ENCODE measurements around the gene ST8SIA4. TPM values are rescaled to one million over a fixed set of nuclear protein-coding genes. Genes with fewer than 3 reads are reported as not detected.

The ST8SIA4 gene
- total RNA-seq, 1 experiment from 2014 or later = not detected

GRCh38 chr5:100872408-100873190 lies 30.5 kb downstream of the ST8SIA4 start:
- Histone ChIP-seq H3T11ph (ENCODE audit: low read length) (no peak overlapping the region), H3K9ac (ENCODE audit: extremely low read depth, insufficient read length, low read length) (no peak overlapping the region), H3K79me1 (ENCODE audit: insufficient read depth, low read depth, low read length, poor library complexity, severe bottlenecking) (no peaks in the 10 kb centered on the region), H3K4me1 (ENCODE audit: insufficient read depth, low read length) (no peaks in the 10 kb centered on the region), H3K79me2 (ENCODE audit: insufficient read depth, low read length) (no peaks in the 10 kb centered on the region), H3K18ac (ENCODE audit: insufficient read length, low read depth, low read length) (no peak overlapping the region), H3K23ac (ENCODE audit: insufficient read length, low read depth, low read length) (no peak overlapping the region), H3K4ac (ENCODE audit: low read depth, low read length) (no peak overlapping the region), H3K4me2 (ENCODE audit: insufficient read depth, insufficient read length, low read length) (no peak overlapping the region), H4K20me1 (ENCODE audit: control insufficient read depth, insufficient read depth, insufficient read length) (no peaks in the 10 kb centered on the region), H3K27me3 (ENCODE audit: insufficient read depth, low read length) (no peaks in the 10 kb centered on the region), H2BK12ac (ENCODE audit: insufficient read length, low read depth, low read length) (no peak overlapping the region), H3K14ac (ENCODE audit: insufficient read depth, low read length) (no peak overlapping the region), H2BK120ac (ENCODE audit: low read depth, low read length, poor library complexity, severe bottlenecking) (no peak overlapping the region), H2BK5ac (ENCODE audit: insufficient read length, low read length) (no peak overlapping the region), H2BK20ac (ENCODE audit: low read depth, low read length, poor library complexity, severe bottlenecking) (no peak overlapping the region), H3K27ac (ENCODE audit: insufficient read length, low read depth, low read length) (no peak overlapping the region), H3K23me2 (ENCODE audit: insufficient read length, low read depth, low read length, poor library complexity, severe bottlenecking) (no peaks in the 10 kb centered on the region), H2AK5ac (ENCODE audit: insufficient read length, low read length) (no peak overlapping the region), H4K8ac (replicated peaks; ENCODE audit: insufficient read length, low read depth, low read length) (no peak overlapping the region), H3K56ac (ENCODE audit: insufficient read length, low read depth, low read length) (no peak overlapping the region), H3K9me3 (ENCODE audit: control insufficient read depth, low read depth, low read length) (no peaks in the 10 kb centered on the region), H2BK15ac (ENCODE audit: low read depth, low read length) (no peak overlapping the region), H4K91ac (ENCODE audit: insufficient read length, low read depth, low read length) (no peak overlapping the region), H2AFZ (ENCODE audit: low read length) (no peak overlapping the region), H4K5ac (ENCODE audit: insufficient read length, low read depth, low read length) (no peak overlapping the region)
- Mint-ChIP-seq H3K27me3 (ENCODE audit: low read depth) (no peaks in the 10 kb centered on the region), H3K9me3 (no peaks in the 10 kb centered on the region), H3K4me3 (no peak overlapping the region), H3K27ac (no peak overlapping the region), H3K4me1 (peaks cover 0 to 4% of the 10 kb centered on the region in 2 experiments; a peak in 2 of 4 replicates), H3K36me3 (ENCODE audit: insufficient read depth in 1 of 3, low read depth in 3 of 3) (no peaks in the 10 kb centered on the region)
- TF ChIP-seq, protein P1, sequence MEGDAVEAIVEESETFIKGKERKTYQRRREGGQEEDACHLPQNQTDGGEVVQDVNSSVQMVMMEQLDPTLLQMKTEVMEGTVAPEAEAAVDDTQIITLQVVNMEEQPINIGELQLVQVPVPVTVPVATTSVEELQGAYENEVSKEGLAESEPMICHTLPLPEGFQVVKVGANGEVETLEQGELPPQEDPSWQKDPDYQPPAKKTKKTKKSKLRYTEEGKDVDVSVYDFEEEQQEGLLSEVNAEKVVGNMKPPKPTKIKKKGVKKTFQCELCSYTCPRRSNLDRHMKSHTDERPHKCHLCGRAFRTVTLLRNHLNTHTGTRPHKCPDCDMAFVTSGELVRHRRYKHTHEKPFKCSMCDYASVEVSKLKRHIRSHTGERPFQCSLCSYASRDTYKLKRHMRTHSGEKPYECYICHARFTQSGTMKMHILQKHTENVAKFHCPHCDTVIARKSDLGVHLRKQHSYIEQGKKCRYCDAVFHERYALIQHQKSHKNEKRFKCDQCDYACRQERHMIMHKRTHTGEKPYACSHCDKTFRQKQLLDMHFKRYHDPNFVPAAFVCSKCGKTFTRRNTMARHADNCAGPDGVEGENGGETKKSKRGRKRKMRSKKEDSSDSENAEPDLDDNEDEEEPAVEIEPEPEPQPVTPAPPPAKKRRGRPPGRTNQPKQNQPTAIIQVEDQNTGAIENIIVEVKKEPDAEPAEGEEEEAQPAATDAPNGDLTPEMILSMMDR (conservative IDR thresholded peaks at IDR 0.05) = no peak
- no peak for DNase-seq
- no CpG with 5 or more reads among the region's 2 CpGs for WGBS (ENCODE audit: extremely low coverage, insufficient read length, low lambda C conversion rate)
